ENCODE data around the gene ELMO3.

Gene ELMO3

GRCh38 chr16:67179421-67180080 is 19.4 kb upstream of the ELMO3 start:
- no peak for DNase-seq (ENCODE audit: extremely low read depth in 1 of 2, low read depth in 1 of 2)

DNA sequence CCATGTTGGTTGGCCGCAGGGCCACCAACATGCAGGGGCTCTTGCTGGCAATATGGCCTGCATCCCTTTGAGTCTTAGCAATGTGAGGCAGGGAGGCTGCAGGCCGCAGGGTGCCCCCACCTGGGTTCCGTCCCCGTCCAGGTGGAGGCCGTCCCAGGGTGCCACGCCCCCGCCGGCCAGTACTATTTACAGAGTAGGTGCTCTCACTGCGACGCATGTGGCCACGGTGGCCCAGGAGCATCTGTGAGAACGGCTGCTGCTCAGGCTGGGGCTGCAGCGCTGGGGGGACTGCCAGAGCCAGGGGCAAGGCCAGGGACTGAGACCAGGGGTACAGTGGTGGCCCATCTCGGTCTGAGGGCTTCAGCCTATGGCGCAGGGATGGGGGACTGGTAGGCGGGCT is 18.8 kb upstream of the ELMO3 start:
- no peak for DNase-seq (ENCODE audit: extremely low read depth in 1 of 2, low read depth in 1 of 2)

DNA sequence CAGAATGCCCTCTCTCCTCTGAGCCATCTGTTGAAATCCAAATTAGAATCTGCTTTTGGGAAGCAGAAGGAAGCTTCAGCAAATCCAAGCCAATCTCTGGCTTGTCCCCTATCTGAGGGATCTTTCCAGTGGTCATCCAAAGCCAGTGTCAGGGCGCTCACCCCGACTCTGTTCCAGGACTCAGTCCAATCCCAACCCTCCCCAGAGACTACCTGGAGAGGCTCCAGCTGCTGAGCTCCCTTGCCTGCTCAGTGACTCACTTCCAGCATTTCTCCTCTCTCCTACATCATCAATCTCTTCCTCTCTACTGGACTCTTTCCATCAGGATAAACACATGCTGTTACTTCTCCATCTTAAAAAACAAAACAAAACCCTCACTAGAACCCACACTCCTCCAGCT is 17.6 kb upstream of the ELMO3 start:
- no peak for DNase-seq (ENCODE audit: extremely low read depth in 1 of 2, low read depth in 1 of 2)

DNA sequence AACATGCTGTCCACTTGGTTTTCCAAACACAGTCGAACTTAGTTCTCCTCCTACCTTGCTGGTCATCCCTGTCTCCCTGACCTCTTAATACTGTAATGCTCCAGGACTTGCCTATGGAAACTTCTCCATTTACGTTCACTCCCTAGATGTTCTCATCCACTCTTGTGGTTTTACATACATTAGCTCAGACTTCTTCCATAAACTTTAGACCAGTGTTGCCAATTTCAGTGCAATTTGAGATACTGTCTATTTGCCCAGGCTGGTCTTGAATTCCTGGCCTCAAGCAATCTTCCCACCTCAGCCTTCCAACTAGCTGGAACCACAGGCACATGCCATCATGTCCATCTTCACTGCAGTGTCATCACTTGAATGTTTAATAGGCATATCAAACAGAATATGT is 16.6 kb upstream of the ELMO3 start:
- DNase-seq (ENCODE audit: extremely low read depth in 1 of 2, low read depth in 1 of 2) = no peak

DNA sequence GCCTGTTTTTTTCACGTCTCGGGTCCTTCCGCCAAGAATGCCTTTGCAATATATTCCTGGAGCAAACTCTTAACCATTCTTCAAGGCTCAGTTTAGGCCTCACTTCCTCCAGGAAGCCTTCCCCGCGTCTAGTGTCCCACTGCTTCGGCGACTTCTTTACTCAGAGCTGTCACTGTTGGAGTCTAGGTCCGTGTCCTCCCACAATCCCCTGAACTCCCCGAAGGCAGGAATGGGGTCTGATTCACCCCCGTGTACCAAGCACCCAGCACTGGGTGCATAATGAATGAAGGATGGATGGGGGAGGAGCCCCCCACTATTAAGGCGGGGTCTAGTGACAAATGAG is 15.7 kb upstream of the ELMO3 start:
- DNase-seq (ENCODE audit: extremely low read depth in 1 of 2, low read depth in 1 of 2) = no peak

- DNase-seq (ENCODE audit: extremely low read depth in 1 of 2, low read depth in 1 of 2) = peak; percentile 81 to 95
Observed at GRCh38 chr16:67183627-67184452, 15.1 kb upstream of the ELMO3 start, which contains the start of gene MATCAP1. TSS of gene MATCAP1 (minus strand) at chr16:67183963. CDS start at chr16:67180610, 3,353 bp downstream.

GRCh38 chr16:67184453-67184994 is 14.4 kb upstream of the ELMO3 start:
- DNase-seq (ENCODE audit: extremely low read depth in 1 of 2, low read depth in 1 of 2) = no peak

- DNase-seq (ENCODE audit: extremely low read depth in 1 of 2, low read depth in 1 of 2) = peak; percentile 62 to 77
Observed at GRCh38 chr16:67184995-67185650, 13.8 kb upstream of the ELMO3 start.

GRCh38 chr16:67185651-67186134 is 13.2 kb upstream of the ELMO3 start:
- no peak for DNase-seq (ENCODE audit: extremely low read depth in 1 of 2, low read depth in 1 of 2)

DNA sequence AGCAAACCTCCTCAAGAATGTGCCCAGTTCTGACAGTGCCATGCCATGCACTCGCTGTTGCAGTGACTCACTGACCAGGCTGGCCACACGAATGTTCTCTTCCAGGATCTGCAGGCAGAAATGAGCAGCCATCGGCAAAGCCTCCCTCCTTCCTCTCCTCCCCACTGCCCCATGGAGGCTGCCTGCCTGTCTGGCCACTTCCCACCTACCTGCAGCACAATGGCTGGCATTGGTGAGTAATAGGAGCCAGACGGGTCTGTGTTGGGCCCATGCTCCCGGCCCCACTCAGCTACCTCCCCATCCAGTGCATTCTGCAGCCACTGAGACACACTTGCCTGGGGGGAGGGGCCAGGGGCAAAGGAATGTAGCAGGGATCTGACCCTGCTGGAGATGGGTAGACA is 12.4 kb upstream of the ELMO3 start:
- DNase-seq (ENCODE audit: extremely low read depth in 1 of 2, low read depth in 1 of 2) = no peak

GRCh38 chr16:67187175-67187890 is 11.6 kb upstream of the ELMO3 start:
- no peak for DNase-seq (ENCODE audit: extremely low read depth in 1 of 2, low read depth in 1 of 2)

GRCh38 chr16:67188323-67188722 is 10.6 kb upstream of the ELMO3 start:
- no peak for DNase-seq (ENCODE audit: extremely low read depth in 1 of 2, low read depth in 1 of 2)

DNA sequence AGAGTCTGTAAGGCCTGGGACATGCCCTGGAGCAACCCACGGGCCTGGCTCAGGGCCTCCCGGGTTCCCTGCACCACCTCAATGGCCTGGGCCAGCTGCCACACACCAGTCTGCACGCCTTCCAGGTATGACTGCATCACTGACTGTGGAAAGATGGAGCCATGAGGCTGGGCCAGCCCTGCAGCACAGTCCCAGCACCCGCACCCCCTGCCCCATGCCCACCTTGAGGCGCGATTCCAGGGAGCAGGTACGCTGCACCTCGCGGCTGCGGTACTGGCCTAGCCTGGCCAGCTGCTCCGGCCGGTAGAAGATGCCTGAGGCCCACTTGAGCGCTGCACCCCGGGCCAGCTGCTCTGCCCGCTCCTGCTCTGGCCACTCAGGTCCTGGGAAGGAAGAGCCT is 10.1 kb upstream of the ELMO3 start:
- no peak for DNase-seq (ENCODE audit: extremely low read depth in 1 of 2, low read depth in 1 of 2)

GRCh38 chr16:67190041-67190440 is 8.9 kb upstream of the ELMO3 start, which contains the start of gene EXOC3L1:
TSS of gene EXOC3L1 (minus strand) at chr16:67190136. CDS start at chr16:67189676, 460 bp downstream.
- DNase-seq (ENCODE audit: extremely low read depth in 1 of 2, low read depth in 1 of 2) = no peak

- DNase-seq (ENCODE audit: extremely low read depth in 1 of 2, low read depth in 1 of 2) = no peak
Observed at GRCh38 chr16:67190448-67191399, 8.2 kb upstream of the ELMO3 start.

DNA sequence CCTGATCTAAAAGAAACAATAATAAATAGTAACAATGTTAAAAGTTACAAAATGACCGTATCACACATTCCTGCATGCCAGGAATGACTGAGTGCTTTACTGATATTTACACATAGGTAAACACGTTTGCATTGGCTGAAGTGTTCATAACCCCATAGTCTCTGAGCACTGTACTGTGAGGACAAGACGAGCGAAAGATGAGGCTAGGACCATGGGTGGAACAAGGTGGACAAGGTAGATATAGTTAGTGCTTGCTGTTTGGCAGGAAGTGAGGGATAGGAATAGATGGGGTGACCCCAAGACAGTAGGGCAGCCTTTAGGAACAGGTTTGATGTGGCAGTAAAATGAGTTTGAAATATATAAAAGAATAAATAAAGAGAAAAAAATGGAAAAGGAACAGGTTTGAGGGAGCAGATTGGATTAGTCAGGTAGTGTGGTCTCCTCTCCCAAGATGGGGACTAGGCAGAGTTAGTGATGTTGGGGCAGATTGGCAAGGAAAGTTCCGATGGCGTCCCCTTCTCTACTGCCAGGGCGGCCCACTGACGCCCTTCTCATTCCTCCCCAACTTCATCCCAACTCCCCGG is 7.4 kb upstream of the ELMO3 start:
- no peak for DNase-seq (ENCODE audit: extremely low read depth in 1 of 2, low read depth in 1 of 2)

GRCh38 chr16:67191995-67192681 is 6.8 kb upstream of the ELMO3 start, which contains the start of gene E2F4:
TSS of gene E2F4 (plus strand) at chr16:67192155. CDS start at chr16:67192228, 73 bp downstream.
- DNase-seq (ENCODE audit: extremely low read depth in 1 of 2, low read depth in 1 of 2) = peak; percentile 84

DNA sequence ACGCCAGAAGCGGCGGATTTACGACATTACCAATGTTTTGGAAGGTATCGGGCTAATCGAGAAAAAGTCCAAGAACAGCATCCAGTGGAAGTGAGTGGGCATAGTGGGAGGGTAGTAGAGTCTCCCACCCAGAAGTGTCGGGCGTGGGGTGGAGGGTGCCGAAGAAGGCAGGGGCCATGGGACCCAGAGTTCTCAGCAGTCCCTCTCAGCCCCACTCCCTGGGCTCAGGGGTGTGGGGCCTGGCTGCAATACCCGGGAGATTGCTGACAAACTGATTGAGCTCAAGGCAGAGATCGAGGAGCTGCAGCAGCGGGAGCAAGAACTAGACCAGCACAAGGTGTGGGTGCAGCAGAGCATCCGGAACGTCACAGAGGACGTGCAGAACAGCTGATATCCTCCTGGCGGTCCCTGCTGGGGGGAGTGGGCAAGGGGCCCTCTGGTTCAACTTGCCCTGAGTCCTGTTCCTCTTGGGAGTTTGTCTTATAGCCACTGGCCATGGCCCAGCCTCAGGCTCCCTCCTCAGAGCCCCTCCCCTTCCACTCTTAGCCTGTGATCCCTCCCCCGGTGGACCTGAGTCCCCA is 6.1 kb upstream of the ELMO3 start:
- no peak for DNase-seq (ENCODE audit: extremely low read depth in 1 of 2, low read depth in 1 of 2)
